Pericardium fibroblast (primary cell): Measurements from ENCODE around the gene FOXK1. TPM values are rescaled to one million over a fixed set of nuclear protein-coding genes. Genes with fewer than 3 reads are reported as not detected.

Experiments used
- total RNA-seq: library from RNA; depleted of rRNA; stranded (reverse); fragments of >200 nt; gene quantifications from 2 replicates; pipeline ENCODE4 v1.2.3, GENCODE V29; 2015

FOXK1 gene
- total RNA-seq: 20.6 and 21.1 TPM in 2 replicates

DNA sequence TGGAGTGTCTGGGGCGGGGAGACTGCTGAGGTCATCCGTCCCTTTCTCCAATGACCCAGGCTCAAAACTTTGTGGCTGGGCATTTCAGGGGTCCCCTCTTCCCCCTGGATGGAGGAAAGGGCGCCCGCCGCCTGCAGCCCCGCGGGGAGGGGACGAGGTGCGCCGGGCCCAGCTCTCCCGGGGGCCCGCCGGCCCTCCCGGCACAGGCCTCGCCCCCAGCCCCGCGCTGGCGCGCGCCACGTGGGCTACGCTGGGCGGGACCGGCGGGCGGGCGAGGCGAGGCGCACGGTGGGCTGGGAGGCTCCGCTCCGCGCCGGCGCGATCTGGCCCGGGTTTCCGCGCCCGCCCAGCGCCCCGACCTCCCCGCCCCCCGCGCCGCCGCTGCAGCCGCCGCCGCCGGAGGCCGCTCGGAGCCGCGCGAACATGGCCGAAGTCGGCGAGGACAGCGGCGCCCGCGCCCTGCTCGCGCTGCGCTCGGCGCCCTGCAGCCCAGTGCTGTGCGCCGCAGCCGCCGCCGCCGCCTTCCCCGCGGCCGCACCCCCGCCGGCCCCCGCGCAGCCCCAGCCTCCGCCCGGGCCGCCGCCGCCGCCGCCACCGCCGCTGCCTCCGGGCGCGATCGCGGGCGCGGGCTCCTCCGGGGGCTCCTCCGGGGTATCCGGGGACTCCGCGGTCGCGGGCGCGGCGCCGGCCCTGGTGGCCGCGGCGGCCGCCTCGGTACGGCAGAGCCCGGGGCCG lies at the start of gene FOXK1:
FOXK1 (plus strand) TSS at position 410 of the 735 bp plus-strand sequence; CDS start at position 424, 14 bp downstream.

DNA sequence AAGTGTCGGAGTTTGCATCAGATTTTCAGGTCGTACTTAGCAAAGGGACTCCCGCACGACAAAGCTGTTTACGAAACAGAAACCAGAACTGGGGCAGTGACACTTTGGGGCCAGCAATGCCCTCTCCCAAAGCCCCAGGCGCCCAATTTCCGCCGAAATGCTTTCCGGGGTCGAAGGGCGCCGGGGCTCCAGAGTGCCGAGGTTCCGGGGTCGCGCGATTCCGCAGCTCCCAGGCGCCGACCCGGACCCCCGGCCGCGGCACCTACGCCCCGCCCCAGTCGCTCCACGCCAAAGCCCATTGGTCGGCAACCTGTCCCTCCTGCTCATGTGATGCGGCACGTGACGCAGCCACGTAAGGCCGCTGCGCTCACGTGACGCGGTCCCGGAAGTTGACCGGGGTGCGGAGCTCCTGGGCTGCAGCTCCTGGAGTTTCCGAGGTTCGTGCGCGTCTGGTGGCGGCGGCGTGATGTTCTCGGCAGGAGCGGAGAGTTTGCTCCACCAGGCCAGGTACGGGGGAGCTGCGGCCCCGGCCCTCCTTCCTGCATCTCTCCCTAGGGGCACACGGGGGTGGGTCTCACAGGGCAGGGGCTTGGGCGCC lies 93.3 kb downstream of the FOXK1 start, which contains the start of gene AP5Z1:
AP5Z1 (plus strand) TSS at position 374 of the 598 bp plus-strand sequence; CDS start at position 467, 93 bp downstream.

Other genes with a start within 250 kb of the FOXK1 start
- gene AP5Z1, start 93.3 kb downstream of the FOXK1 start, total RNA-seq: 38.0 and 40.5 TPM in 2 replicates
- 0.12 TPM in 1 of 2 replicates, not detected in the other for gene PAPOLB, start 179.7 kb downstream of the FOXK1 start, total RNA-seq
- 1.3 and 10.2 TPM in 2 replicates for gene RADIL, start 201.4 kb downstream of the FOXK1 start, total RNA-seq